Measurements from ENCODE around the gene ZNF333.
"Not testable (repeated sequence)": the region's sequence is repeated elsewhere in the genome, so short reads cannot be mapped to it uniquely, and the experiment has no call there.

ZNF333 gene

GRCh38 chr19:14767466-14767971 lies 77.7 kb downstream of the ZNF333 start:
- no peak for DNase-seq (ENCODE audit: low spot score)
- no peak for TF ChIP-seq CTCF (IDR thresholded peaks at IDR 0.05; ENCODE audit: extremely low read depth, missing control alignments)

GRCh38 chr19:14768001-14768400 lies 78.2 kb downstream of the ZNF333 start:
- TF ChIP-seq CTCF (IDR thresholded peaks at IDR 0.05; ENCODE audit: extremely low read depth, missing control alignments): no peak
- DNase-seq (ENCODE audit: low spot score): no peak

GRCh38 chr19:14769201-14769600 lies 79.4 kb downstream of the ZNF333 start:
- DNase-seq (ENCODE audit: low spot score): no peak
- TF ChIP-seq CTCF (IDR thresholded peaks at IDR 0.05; ENCODE audit: extremely low read depth, missing control alignments): no peak

GRCh38 chr19:14770136-14770535 lies 80.3 kb downstream of the ZNF333 start:
- no peak for DNase-seq (ENCODE audit: low spot score)
- TF ChIP-seq CTCF (IDR thresholded peaks at IDR 0.05; ENCODE audit: extremely low read depth, missing control alignments): no peak

- DNase-seq (ENCODE audit: low spot score): no peak
- no peak for TF ChIP-seq CTCF (IDR thresholded peaks at IDR 0.05; ENCODE audit: extremely low read depth, missing control alignments)
Measured at GRCh38 chr19:14770944-14771839, 81.3 kb downstream of the ZNF333 start.

GRCh38 chr19:14772467-14772866 lies 82.6 kb downstream of the ZNF333 start:
- DNase-seq (ENCODE audit: low spot score): no peak
- TF ChIP-seq CTCF (IDR thresholded peaks at IDR 0.05; ENCODE audit: extremely low read depth, missing control alignments): no peak

GRCh38 chr19:14772995-14773394 lies 83.1 kb downstream of the ZNF333 start:
- no peak for TF ChIP-seq CTCF (IDR thresholded peaks at IDR 0.05; ENCODE audit: extremely low read depth, missing control alignments)

GRCh38 chr19:14773722-14774121 lies 83.9 kb downstream of the ZNF333 start:
- not testable (repeated sequence) for DNase-seq (ENCODE audit: low spot score)

More at GRCh38 chr19:14772995-14773394, 83.1 kb downstream of the ZNF333 start:
- no peak for DNase-seq (ENCODE audit: low spot score)
